Spleen (tissue), 11 donors: ENCODE measurements around the gene NCOR2. TPM values are rescaled to one million over a fixed set of nuclear protein-coding genes. Genes with fewer than 3 reads are reported as not detected.

Experiments used
- DNase-seq: peaks from one replicate; pipeline ENCODE4 v3.0.0-alpha.2; 2020
- H3K27ac ChIP-seq, 8 donors: fragments of 200-600 bp; sonication (generic) in 7 of 8; 1 replicate in 4 of 8; 2 replicates in 4 of 8; pipeline versions ENCODE4 v1.5.0 to v1.8.0; 2016 to 2021; ENCODE audit warnings: inconsistent platforms in 4 of 8, mild to moderate bottlenecking in 4 of 8, moderate library complexity in 1 of 8
- H3K27me3 ChIP-seq, 7 donors: fragments of 200-600 bp; sonication (generic) in 6 of 7; replicated peaks in 1 of 7; 1 replicate in 4 of 7; 2 replicates in 3 of 7; pipeline versions ENCODE4 v1.5.0 to v1.8.0; 2016 to 2021; ENCODE audit warnings: inconsistent platforms in 3 of 7, mild to moderate bottlenecking in 1 of 7
- H3K36me3 ChIP-seq, 6 donors: fragments of 200-600 bp; sonication (generic) in 5 of 6; 1 replicate in 4 of 6; 2 replicates in 2 of 6; pipeline versions ENCODE4 v1.5.0 to v1.8.0; 2016 to 2021; ENCODE audit warnings: inconsistent platforms in 2 of 6
- H3K4me1 ChIP-seq, 6 donors: fragments of 200-600 bp; sonication (generic) in 5 of 6; 1 replicate in 3 of 6; 2 replicates in 3 of 6; pipeline versions ENCODE4 v1.5.0 to v1.8.0; 2016 to 2021; ENCODE audit warnings: inconsistent platforms in 3 of 6
- H3K4me3 ChIP-seq, 8 donors: fragments of 200-600 bp; sonication (generic) in 7 of 8; 1 replicate in 4 of 8; 2 replicates in 4 of 8; pipeline versions ENCODE4 v1.5.0 to v1.8.0; 2016 to 2021; ENCODE audit warnings: inconsistent platforms in 4 of 8, mild to moderate bottlenecking in 4 of 8, moderate library complexity in 2 of 8
- H3K9me3 ChIP-seq, 8 donors: fragments of 200-600 bp; sonication (generic) in 7 of 8; 1 replicate in 4 of 8; 2 replicates in 4 of 8; pipeline versions ENCODE4 v1.5.0 to v1.8.0; 2016 to 2021; ENCODE audit warnings: inconsistent platforms in 4 of 8
- POLR2A ChIP-seq, 3 donors: fragments of 450-650 bp; IDR thresholded peaks; one replicate each; pipeline ENCODE4 v1.5.1; 2017; ENCODE audit warnings: antibody characterized with exemption in 3 of 3, mild to moderate bottlenecking in 1 of 3
- POLR2AphosphoS5 ChIP-seq, 3 donors: sonication (generic); formaldehyde crosslinking; IDR thresholded peaks; one replicate each; pipeline ENCODE4 v1.5.1; 2017; ENCODE audit warnings: antibody characterized with exemption in 3 of 3
- WGBS, 5 donors: extraction: QIAGEN DNeasy Blood & Tissue Kit in 3 of 5; methylation state at CpG; one replicate each; pipeline versions ENCODE4 v1.1.5 to v1.1.7; 2013 to 2018; 5-methylcytosine and 5-hydroxymethylcytosine counted together
- intact Hi-C: fragments of 100-400 bp; cut with DNase I; formaldehyde crosslinking; loops from one replicate; pipeline ENCODE4 v1.15.0; 2023; ENCODE audit warnings: low total_unique reads
- polyA plus RNA-seq, 3 donors: library from polyadenylated mRNA; stranded (reverse); fragments of 200-250 nt; gene quantifications; one replicate each; pipeline ENCODE4 v1.2.1, GENCODE V29; 2013
- total RNA-seq, 7 donors: library from RNA; depleted of rRNA in 3 of 7; stranded (reverse); fragments of >200 nt in 3 of 7; fragmentation: NEBNext Ultra II Directional in 4 of 7; extraction: Animal tissue kit (Norgen Biotek cat#: 25700) in 4 of 7; gene quantifications; one replicate each; pipeline versions ENCODE4 v1.1.0 to v1.2.1, GENCODE V29; 2016 to 2021
- TF ChIP-seq, protein P1 (sequence below), 11 experiments: fragments of 200-600 bp in 7 of 11; fragments of 450-650 bp in 4 of 11; sonication (generic) in 4 of 11; IDR thresholded peaks in 8 of 11; conservative IDR thresholded peaks in 3 of 11; 1 replicate in 7 of 11; 2 replicates in 4 of 11; pipeline versions ENCODE4 v1.4.0 to v1.8.0; 2016 to 2021; ENCODE audit warnings: antibody characterized with exemption in 11 of 11, inconsistent platforms in 4 of 11, mild to moderate bottlenecking in 1 of 11
- donor health status: healthy with polysubstance abuse.
- donor health status: DM: no; HTN: no; CAD: no; lungs with moderate emphysema.
- donor health status: DM: no; HTN: no; CAD: no.
- donor health status: Bipolar disorder and iron deficiency.
- donor health status: healthy.
- donor health status: DM: no; HTN: no; CAD: no.
- donor health status: DM: yes; HTN: yes; CAD: no.

The NCOR2 gene
- total and polyA plus RNA-seq, 10 donors, result 13.2 to 236 (median 157) TPM

DNA sequence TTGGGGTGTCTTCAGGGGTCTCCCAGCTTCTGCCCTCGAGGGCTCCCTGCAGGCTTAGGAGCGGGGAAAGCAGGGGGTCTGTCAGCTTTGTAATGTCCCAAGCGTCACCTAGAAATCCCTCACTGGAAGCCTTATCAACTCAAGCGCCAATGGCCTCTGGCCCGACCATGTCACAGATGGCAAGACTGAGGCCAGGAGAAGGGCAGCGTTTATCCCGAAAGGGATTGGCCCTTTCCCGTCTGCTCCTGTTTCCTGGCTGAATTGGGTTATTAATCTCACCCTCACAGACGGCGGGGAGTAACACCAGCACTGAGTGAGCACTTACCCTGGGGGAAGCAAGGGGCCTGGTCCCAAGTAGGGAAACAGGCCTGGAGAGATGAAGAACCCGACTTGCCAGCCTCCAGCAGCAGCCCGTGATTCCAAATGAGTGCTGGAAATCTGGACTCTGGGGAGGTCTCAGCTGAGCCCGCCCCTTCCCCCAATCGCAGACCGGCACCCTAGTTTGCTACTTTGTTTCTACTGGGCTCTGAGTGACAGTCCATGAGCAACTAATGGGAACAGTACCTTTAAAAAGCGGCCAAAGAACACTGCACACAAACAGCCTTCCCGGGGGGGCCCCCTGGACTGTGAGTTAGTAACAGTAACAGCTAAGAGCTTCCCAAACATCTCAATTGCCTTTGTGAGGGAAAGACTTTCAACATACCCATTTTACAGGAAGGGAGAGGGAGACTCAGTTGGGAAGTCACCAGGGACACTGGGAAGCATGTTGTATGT is 2.1 kb upstream of the NCOR2 start:
- no peak for DNase-seq
- TF ChIP-seq POLR2A (IDR thresholded peaks at IDR 0.05) (no peak), POLR2AphosphoS5 (IDR thresholded peaks at IDR 0.05) (no peak)
- TF ChIP-seq, protein P1, sequence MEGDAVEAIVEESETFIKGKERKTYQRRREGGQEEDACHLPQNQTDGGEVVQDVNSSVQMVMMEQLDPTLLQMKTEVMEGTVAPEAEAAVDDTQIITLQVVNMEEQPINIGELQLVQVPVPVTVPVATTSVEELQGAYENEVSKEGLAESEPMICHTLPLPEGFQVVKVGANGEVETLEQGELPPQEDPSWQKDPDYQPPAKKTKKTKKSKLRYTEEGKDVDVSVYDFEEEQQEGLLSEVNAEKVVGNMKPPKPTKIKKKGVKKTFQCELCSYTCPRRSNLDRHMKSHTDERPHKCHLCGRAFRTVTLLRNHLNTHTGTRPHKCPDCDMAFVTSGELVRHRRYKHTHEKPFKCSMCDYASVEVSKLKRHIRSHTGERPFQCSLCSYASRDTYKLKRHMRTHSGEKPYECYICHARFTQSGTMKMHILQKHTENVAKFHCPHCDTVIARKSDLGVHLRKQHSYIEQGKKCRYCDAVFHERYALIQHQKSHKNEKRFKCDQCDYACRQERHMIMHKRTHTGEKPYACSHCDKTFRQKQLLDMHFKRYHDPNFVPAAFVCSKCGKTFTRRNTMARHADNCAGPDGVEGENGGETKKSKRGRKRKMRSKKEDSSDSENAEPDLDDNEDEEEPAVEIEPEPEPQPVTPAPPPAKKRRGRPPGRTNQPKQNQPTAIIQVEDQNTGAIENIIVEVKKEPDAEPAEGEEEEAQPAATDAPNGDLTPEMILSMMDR (IDR thresholded peaks at IDR 0.05 in 8 of 11, conservative IDR thresholded peaks at IDR 0.05 in 3 of 11), result no peak
- H3K27me3 ChIP-seq, result no peaks in the 10 kb centered on the region
- peak overlapping the region in 4 of 8 donors; percentile 84 to 97 (median 96) for H3K27ac ChIP-seq
- H3K4me3 ChIP-seq, result no peak overlapping the region
- H3K4me1 ChIP-seq, result peaks cover 23 to 42% (median 34%) of the 10 kb centered on the region in 6 donors
- H3K36me3 ChIP-seq, result no peaks in the 10 kb centered on the region
- WGBS, 5 donors, result 89 to 93% (median 92%) methylated on average over 17 of the region's 17 CpGs
- H3K9me3 ChIP-seq, result no peaks in the 10 kb centered on the region
- intact Hi-C loops, result loop anchor here (10.0 kb wide), 1 partner anchor 195 kb away; no protein-coding TSS in a partner anchor

DNA sequence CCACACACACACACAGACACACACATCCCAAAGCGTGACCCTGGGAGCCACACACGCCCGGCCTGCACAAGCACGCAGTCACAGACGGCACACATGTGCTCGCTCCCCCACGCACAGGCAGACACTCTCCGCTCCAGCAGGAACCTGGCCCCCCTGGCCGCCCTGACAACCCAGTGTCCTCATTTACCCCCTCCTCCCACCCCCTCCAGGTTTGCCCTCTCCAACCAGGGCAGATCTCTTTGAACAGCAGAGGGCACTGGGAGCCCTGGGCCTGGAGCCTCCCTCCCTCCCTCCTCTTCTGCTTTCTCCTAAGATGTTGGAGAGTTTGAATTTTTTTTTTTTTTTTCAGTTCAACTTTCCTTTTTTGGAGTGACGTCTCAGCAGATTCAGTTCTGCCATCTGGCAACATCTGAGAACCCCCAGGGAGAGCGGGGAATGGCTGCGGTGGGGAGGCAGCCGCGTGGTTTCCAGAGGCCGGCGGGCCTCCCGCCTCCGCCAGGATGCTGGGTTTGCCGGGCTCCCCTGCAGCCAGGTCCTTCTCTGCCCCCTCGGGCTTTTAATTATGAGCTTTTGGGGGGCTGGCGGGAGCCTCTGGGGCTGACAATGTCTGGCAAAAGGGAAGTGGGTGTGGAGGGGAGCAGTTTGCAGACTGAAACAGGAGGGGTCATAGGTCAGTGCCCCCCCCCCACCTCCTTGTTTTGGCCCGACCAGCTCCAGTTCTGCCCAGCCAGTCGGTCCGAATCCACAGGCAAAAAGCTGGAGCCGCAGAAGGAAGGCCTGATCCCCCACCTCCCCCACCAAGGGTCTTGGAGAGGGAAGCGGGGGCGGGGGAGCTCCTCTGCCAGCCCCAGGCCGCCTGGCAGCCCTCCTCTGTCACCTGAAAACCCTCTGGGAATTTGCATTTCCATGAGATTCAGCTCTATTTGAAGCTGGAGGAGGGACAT is 1.3 kb upstream of the NCOR2 start:
- DNase-seq, result no peak
- peak overlapping the region in 7 of 8 donors; percentile 26 to 97 (median 84) for H3K27ac ChIP-seq
- TF ChIP-seq POLR2A (IDR thresholded peaks at IDR 0.05) (no peak), POLR2AphosphoS5 (IDR thresholded peaks at IDR 0.05) (peak; percentile 61 to 75 (median 73))
- TF ChIP-seq, protein P1 (IDR thresholded peaks at IDR 0.05 in 8 of 11, conservative IDR thresholded peaks at IDR 0.05 in 3 of 11), result peak in 5 of 11 experiments; percentile 9 to 50 (median 25)
- intact Hi-C loops, result loop anchor here (10.0 kb wide), 1 partner anchor 196 kb away; no protein-coding TSS in a partner anchor
- peaks cover 27 to 50% (median 43%) of the 10 kb centered on the region in 6 donors for H3K4me1 ChIP-seq
- peaks cover 0 to under 1% (median 0%) of the 10 kb centered on the region in 6 donors for H3K36me3 ChIP-seq
- H3K4me3 ChIP-seq, result peak overlapping the region in 5 of 8 donors; percentile 39 to 99 (median 98)
- no peaks in the 10 kb centered on the region for H3K9me3 ChIP-seq
- H3K27me3 ChIP-seq, result no peaks in the 10 kb centered on the region
- 17 to 37% (median 29%) methylated on average over 22 to 28 of the region's 28 CpGs for WGBS, 5 donors

DNA sequence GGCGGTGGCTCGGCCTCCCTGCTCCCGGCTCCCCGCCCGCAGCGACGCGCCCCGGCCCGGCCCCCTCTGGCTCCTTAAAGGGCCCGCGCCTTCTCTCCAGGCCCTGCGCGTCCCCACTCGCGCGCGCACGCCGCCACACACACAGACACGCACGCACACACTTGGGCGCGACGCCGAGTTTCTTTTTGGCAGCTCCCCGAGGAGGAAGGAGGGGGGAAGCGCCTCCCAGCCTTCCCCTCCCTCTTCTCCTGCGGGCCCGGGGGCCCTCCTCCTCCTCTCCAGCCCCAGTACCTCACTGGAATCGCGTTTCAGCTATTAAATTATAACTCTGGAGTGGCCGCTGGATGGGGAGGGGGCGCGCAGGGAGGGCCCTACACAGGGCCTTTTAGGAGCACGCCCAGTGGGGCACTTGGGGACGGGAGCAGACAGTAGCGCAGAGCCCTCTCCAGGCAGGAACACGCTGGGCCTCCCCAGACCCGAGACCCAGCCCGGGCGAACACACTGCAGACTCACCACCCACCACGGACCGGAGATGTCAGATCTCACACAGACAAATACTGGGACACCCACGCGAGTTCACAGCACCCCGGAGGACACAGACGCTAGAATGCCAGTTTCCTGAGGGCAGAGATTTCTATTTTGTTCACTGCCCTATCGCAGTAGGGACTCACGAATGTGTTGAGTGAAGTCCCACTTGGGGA is 411 bp upstream of the NCOR2 start:
- WGBS, 5 donors, result 1 to 3% (median 2%) methylated on average over 18 to 49 of the region's 50 CpGs
- Histone ChIP-seq H3K9me3 (no peaks in the 10 kb centered on the region), H3K27me3 (no peaks in the 10 kb centered on the region), H3K4me3 (peak overlapping the region; percentile 24 to 99 (median 70)), H3K36me3 (peaks cover 0 to 9% (median 0%) of the 10 kb centered on the region in 6 donors), H3K4me1 (peaks cover 33 to 59% (median 51%) of the 10 kb centered on the region in 6 donors), H3K27ac (peak overlapping the region; percentile 26 to 97 (median 84))
- intact Hi-C loops, result loop anchor here (10.0 kb wide), 1 partner anchor 197 kb away; no protein-coding TSS in a partner anchor
- peak; percentile 97 for DNase-seq
- no peak for TF ChIP-seq POLR2A (IDR thresholded peaks at IDR 0.05)
- peak; percentile 80 to 91 (median 84) for TF ChIP-seq POLR2AphosphoS5 (IDR thresholded peaks at IDR 0.05)
- TF ChIP-seq, protein P1 (IDR thresholded peaks at IDR 0.05 in 8 of 11, conservative IDR thresholded peaks at IDR 0.05 in 3 of 11), result peak in 2 of 11 experiments; percentile 4 to 28
